ENCODE data around the gene TCHP.
A peak's percentile ranks its signal among the peaks of the same experiment; 100 is the strongest.
"Not testable (repeated sequence)": the region's sequence is repeated elsewhere in the genome, so short reads cannot be mapped to it uniquely, and the experiment has no call there.

The TCHP gene

GRCh38 chr12:109927622-109928021, 27.5 kb downstream of the TCHP start:
- DNase-seq (ENCODE audit: low read depth, low spot score), result peak; percentile 27
- no peak overlapping the region for H3K4me3 ChIP-seq (ENCODE audit: low read length)

DNA sequence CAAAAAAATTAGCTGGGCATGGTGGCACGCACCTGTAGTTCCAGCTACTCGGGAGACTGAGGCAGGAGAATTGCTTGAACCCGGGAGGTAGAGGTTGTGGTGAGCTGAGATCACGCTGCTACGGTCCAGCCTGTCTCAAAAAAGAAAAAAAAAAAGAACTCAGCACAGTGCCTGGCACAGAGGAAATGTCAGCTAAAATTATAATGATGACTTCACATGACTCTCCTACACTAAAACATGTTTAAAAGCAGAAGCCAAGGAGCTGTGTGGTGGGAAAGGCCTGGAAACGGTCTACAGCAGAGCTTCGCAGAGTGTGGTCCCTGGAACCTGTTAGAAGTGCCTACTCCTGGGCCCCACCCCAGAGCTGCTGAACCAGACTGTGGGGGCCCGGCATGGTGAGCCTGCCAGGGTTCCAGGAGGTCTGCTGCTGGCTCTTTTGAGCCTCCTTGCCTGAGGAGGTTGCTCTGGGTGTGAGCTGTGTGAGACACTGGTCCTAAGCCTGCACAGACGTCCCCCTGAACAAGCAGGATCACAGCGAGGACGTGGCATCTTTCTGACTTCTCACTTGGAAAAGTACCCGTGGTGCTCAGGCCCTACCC, 28.1 kb downstream of the TCHP start:
- H3K4me3 ChIP-seq (ENCODE audit: low read length), result no peak overlapping the region
- DNase-seq (ENCODE audit: low read depth, low spot score), result no peak

- not testable (repeated sequence) for DNase-seq (ENCODE audit: low read depth, low spot score); H3K4me3 ChIP-seq (ENCODE audit: low read length)
Observed at GRCh38 chr12:109929326-109929725, 29.3 kb downstream of the TCHP start.

- no peak overlapping the region for H3K4me3 ChIP-seq (ENCODE audit: low read length)
- no peak for DNase-seq (ENCODE audit: low read depth, low spot score)
Observed at GRCh38 chr12:109930028-109930800, 30.1 kb downstream of the TCHP start.

- no peak overlapping the region for H3K4me3 ChIP-seq (ENCODE audit: low read length)
- DNase-seq (ENCODE audit: low read depth, low spot score), result no peak
Observed at GRCh38 chr12:109931143-109931542, 31.1 kb downstream of the TCHP start.

DNA sequence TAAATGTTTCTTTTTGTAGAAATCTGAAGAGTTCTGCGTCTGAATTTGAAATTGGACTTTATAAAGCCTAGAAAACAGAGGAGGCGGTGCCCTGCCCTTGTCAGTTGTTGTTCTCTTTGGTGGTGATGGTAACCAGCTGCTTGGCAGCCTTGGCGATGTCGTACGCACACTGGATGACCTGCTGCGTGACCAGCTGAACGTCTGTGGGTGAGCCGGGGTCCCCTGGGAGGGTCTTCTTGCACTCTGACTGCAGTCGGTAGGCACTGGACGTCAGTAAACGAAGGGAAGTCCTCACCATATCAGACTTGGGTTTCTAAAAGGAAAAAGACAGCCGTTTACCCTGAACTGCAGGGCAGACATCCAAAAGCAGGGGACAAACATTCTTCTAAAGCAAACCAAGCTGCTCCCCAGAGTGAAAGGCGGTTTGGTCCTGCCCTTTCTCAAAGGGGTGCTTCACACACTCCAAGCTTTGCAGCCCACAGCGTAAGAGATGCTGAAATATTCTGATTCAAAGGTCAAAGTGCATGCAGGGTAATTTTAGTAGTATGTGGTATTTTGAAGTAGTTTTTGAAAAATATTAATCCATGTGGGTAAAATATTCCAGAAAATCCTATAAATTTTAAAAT, 32.9 kb downstream of the TCHP start:
- no peak overlapping the region for H3K4me3 ChIP-seq (ENCODE audit: low read length)
- DNase-seq (ENCODE audit: low read depth, low spot score), result no peak

GRCh38 chr12:109934026-109934425, 34.0 kb downstream of the TCHP start:
- no peak overlapping the region for H3K4me3 ChIP-seq (ENCODE audit: low read length)
- peak; percentile 7 for DNase-seq (ENCODE audit: low read depth, low spot score)

GRCh38 chr12:109937371-109937770, 37.3 kb downstream of the TCHP start:
- no peak for DNase-seq (ENCODE audit: low read depth, low spot score)
- no peak overlapping the region for H3K4me3 ChIP-seq (ENCODE audit: low read length)

GRCh38 chr12:109938947-109939346, 38.9 kb downstream of the TCHP start:
- DNase-seq (ENCODE audit: low read depth, low spot score), result no peak
- no peak overlapping the region for H3K4me3 ChIP-seq (ENCODE audit: low read length)

- H3K4me3 ChIP-seq (ENCODE audit: low read length), result no peak overlapping the region
- DNase-seq (ENCODE audit: low read depth, low spot score), result no peak
Observed at GRCh38 chr12:109939504-109939903, 39.4 kb downstream of the TCHP start.

DNA sequence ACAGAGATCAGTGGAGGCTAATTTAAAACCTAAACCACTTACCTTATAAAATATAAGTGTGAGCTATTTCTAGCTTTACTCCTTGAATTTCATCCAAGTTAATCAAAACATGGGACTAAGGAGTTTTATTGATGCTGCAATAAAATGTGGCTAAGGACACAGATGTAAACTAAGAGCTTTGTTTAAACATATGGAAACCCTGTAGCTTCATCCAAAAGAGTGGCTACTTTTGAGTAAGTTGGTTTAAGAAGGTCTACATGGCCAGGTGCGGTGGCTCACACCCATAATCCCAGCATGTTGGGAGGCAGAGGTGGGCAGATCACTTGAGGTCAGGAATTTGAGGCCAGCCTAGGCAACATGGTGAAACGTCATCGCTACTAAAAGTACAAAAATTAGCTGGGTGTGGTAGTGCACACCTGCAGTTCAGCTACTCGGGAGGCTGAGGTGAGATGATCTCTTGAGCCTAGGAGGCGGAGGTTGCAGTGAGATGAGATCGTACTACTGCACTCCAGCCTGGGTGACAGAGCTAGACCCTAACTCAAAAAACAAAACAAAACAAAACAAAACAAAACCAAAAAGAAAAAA, 40.4 kb downstream of the TCHP start:
- no peak for DNase-seq (ENCODE audit: low read depth, low spot score)

GRCh38 chr12:109943811-109944210, 43.7 kb downstream of the TCHP start:
- no peak for DNase-seq (ENCODE audit: low read depth, low spot score)
- no peak overlapping the region for H3K4me3 ChIP-seq (ENCODE audit: low read length)

More for the DNA sequence above, 40.4 kb downstream of the TCHP start:
- no peak overlapping the region for H3K4me3 ChIP-seq (ENCODE audit: low read length)

DNA sequence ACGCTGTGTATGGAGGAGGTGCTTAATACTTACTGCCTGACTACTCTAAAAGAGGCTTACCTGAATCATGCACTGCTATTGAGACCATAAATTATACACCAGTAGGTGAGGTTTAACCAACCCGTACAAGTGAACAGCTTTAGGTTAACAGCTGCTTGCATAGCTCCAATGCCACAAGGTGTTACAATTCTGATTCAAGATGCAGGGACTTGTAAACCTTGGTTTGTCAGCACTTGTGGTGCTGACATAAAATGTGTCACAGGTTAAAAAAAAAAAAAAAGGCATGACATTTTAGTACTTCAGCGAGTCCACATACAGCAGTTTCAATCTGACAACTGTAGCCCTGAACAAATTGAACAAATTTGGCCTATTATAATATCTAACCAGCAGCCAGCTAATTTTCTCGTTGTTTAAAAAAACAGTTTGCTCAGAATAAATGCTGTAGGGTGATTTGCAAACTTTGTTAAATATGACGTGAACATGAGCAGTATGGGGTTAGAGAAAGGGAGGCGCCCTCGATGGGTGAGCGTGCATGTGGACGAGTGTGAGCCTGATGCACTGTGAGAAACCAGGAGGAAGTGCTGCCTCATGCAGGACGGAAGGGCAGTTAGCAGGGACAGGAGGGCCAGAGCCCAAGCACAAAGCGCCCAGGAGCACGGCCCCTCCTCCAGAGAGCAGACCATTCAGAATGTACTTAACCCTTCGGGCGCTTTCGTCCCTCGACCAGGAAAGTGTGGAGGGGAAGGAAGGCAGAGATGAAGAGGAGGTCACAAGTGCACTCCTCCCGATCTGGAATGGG, 44.7 kb downstream of the TCHP start:
- DNase-seq (ENCODE audit: low read depth, low spot score), result no peak
- H3K4me3 ChIP-seq (ENCODE audit: low read length), result no peak overlapping the region

DNA sequence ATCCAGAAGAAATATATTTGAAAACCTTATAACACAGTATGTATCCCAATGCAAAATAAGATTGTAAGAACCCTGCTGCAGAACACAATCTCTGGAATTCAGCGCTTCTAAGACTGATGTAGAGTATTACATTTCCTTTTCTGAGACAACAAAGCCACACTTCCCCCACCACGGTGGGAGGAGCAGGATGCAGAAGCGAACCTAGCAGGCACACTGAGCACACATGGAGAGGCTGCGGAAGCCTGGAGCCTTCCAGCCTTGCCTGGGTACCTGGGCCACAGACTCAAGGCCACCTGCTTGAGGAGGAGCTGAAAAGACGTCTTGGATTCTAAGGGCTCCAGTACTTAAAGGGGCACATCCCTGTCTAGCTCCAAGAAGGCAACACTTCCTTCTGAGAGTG, 46.4 kb downstream of the TCHP start:
- no peak for DNase-seq (ENCODE audit: low read depth, low spot score)
- no peak overlapping the region for H3K4me3 ChIP-seq (ENCODE audit: low read length)

- DNase-seq (ENCODE audit: low read depth, low spot score), result no peak
- no peak overlapping the region for H3K4me3 ChIP-seq (ENCODE audit: low read length)
Observed at GRCh38 chr12:109946913-109947312, 46.8 kb downstream of the TCHP start.

DNA sequence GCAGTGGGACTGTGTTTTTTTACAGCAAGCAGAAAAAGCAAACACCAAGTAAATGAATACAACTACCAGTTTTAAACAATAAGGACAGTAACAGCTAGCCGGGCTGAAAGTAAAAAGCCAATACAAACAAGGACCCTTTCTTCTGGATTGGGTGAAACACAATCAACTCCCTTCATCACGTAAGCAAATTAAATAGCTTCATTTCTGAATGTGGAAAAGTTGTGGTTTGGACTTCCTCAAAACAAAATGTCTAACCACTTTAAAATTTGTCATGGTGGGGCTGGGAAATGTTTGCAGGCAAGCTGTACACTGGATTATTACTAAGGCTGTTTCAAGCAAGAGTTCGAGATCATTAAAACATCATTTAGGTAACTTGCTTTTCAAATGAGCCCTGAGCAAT, 47.4 kb downstream of the TCHP start:
- peak; percentile 12 for DNase-seq (ENCODE audit: low read depth, low spot score)
- no peak overlapping the region for H3K4me3 ChIP-seq (ENCODE audit: low read length)

GRCh38 chr12:109948368-109948767, 48.3 kb downstream of the TCHP start:
- DNase-seq (ENCODE audit: low read depth, low spot score), result no peak
- no peak overlapping the region for H3K4me3 ChIP-seq (ENCODE audit: low read length)

DNA sequence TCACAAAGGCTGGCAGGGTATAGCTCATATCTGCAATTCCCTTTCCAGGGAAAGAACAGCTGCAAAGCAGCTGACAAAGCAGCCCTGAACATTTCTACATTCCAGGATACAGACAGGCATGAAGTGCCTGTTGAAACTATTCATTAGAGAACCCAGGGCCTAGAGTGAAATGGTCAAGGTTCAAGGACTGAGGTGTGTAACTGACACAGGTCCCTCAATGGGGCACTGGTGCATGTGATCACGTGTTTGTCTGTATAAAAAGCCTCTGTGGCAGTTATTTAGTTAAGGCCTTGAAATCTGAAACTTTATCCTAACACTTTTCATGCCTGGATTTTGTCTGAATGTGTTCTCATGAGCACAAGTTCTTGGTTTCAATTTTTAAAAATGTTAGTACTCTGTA, 49.0 kb downstream of the TCHP start:
- no peak for DNase-seq (ENCODE audit: low read depth, low spot score)
- no peak overlapping the region for H3K4me3 ChIP-seq (ENCODE audit: low read length)

DNA sequence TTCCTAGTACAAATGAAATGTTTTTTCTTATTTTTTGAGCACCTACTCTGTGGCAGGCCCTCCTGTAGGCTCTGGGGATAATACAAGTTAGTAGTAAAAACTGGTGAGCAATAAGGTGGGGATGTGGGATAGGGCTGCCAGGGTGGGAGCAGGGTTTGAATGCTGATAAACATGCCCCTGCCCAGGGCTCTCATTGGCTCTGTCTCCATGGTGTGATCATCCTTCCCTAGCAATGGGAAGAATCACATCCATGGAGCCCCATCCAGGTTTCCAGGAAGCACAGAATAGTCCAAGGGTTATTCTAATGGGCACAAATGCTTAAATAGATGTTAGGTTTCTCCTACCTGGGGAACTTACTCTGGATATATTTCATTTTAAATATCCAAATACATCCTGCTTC, 50.6 kb downstream of the TCHP start:
- no peak overlapping the region for H3K4me3 ChIP-seq (ENCODE audit: low read length)
- DNase-seq (ENCODE audit: low read depth, low spot score), result no peak
